B cell (primary cell): ENCODE results near the gene CSTF2. TPM values are rescaled to one million over a fixed set of nuclear protein-coding genes. Genes with fewer than 3 reads are reported as not detected.
A peak's percentile ranks its signal among the peaks of the same experiment; 100 is the strongest.
"Not testable (repeated sequence)": the region's sequence is repeated elsewhere in the genome, so short reads cannot be mapped to it uniquely, and the experiment has no call there.

Experiments
- ATAC-seq: fragments of 200-7000 bp; cut with Tn5 transposase; one replicate; pipeline ENCODE4 v1.10.0; 2021; ENCODE audit warnings: low read depth, mild to moderate bottlenecking, moderate number of reproducible peaks, moderate library complexity
- CTCF ChIA-PET: fragments of 350-600 bp; sonication (Branson Sonifier 250); formaldehyde crosslinking; loops from one replicate; lab custom pipeline; 2021; ENCODE audit warnings: antibody characterized with exemption, inconsistent platforms; lab: Charles Lee
- POLR2A ChIA-PET: fragments of 350-600 bp; sonication (Branson Sonifier 250); formaldehyde crosslinking; loops from one replicate; lab custom pipeline; 2021; ENCODE audit warnings: antibody characterized with exemption; lab: Charles Lee
- DNase-seq: peaks from one replicate; pipeline ENCODE4 v3.0.0; 2013
- H2AFZ ChIP-seq: 2 replicates; pipeline ENCODE4 v1.6.1; 2012; ENCODE audit warnings: mild to moderate bottlenecking, low read depth, low read length; ENCODE audit not compliant: insufficient read depth, poor library complexity, severe bottlenecking
- H3K27ac ChIP-seq, 2 donors: 1 replicate in 1 of 2; 2 replicates in 1 of 2; pipeline ENCODE4 v1.5.1; 2012 to 2013; ENCODE audit warnings: low read length in 2 of 2, mild to moderate bottlenecking in 2 of 2, moderate library complexity in 1 of 2
- H3K27me3 ChIP-seq, 4 experiments: fragments of 200-600 bp in 1 of 4; sonication (generic) in 1 of 4; replicated peaks in 1 of 4; 1 replicate in 2 of 4; 2 replicates in 2 of 4; pipeline versions ENCODE4 v1.6.1 to v1.7.0; 2013 to 2016; ENCODE audit warnings: low read length in 3 of 4, mild to moderate bottlenecking in 2 of 4, mixed read lengths in 1 of 4, moderate library complexity in 1 of 4; ENCODE audit not compliant: insufficient read depth in 4 of 4, control insufficient read depth in 3 of 4; ENCODE audit errors: control extremely low read depth in 1 of 4
- H3K36me3 ChIP-seq, 2 experiments: replicated peaks in 1 of 2; 1 replicate in 1 of 2; 2 replicates in 1 of 2; pipeline versions ENCODE4 v1.6.1 to v1.7.1; 2013; ENCODE audit warnings: low read length in 1 of 2; ENCODE audit not compliant: insufficient read depth in 2 of 2, control insufficient read depth in 1 of 2; ENCODE audit errors: control extremely low read depth in 1 of 2, extremely low read depth in 1 of 2
- H3K4me1 ChIP-seq, 2 donors: fragments of 200-600 bp in 1 of 2; sonication (generic) in 1 of 2; 1 replicate in 1 of 2; 2 replicates in 1 of 2; pipeline versions ENCODE4 v1.5.1 to v1.6.1; 2013 to 2017; ENCODE audit warnings: low read length in 2 of 2; ENCODE audit not compliant: control insufficient read depth in 2 of 2, insufficient read depth in 2 of 2
- H3K4me2 ChIP-seq: replicated peaks from 2 replicates; pipeline ENCODE3; 2012; ENCODE audit warnings: mild to moderate bottlenecking, low read depth, low read length; ENCODE audit not compliant: poor library complexity, severe bottlenecking
- H3K4me3 ChIP-seq, 5 experiments: fragments of 200-600 bp in 1 of 5; sonication (generic) in 1 of 5; 1 replicate in 3 of 5; 2 replicates in 2 of 5; pipeline versions ENCODE4 v1.5.1 to v1.7.0; 2011 to 2016; ENCODE audit warnings: low read length in 4 of 5, mild to moderate bottlenecking in 4 of 5, low read depth in 2 of 5, control low read depth in 1 of 5, moderate library complexity in 1 of 5; ENCODE audit not compliant: insufficient read depth in 1 of 5; ENCODE audit errors: control extremely low read depth in 1 of 5, extremely low read depth in 1 of 5
- H3K79me2 ChIP-seq: fragments of 200-600 bp; sonication (generic); one replicate; pipeline ENCODE4 v1.6.0; 2016; ENCODE audit warnings: low read length; ENCODE audit not compliant: control insufficient read depth, insufficient read depth
- H3K9ac ChIP-seq: fragments of 200-600 bp; sonication (generic); 2 replicates; pipeline ENCODE4 v1.6.1; 2017; ENCODE audit warnings: mild to moderate bottlenecking, low read length, moderate library complexity
- H3K9me3 ChIP-seq, 3 donors: one replicate each; pipeline versions ENCODE4 v1.6.1 to v1.7.1; 2013; ENCODE audit warnings: low read length in 2 of 3; ENCODE audit not compliant: control insufficient read depth in 2 of 3, insufficient read depth in 1 of 3; ENCODE audit errors: control extremely low read depth in 1 of 3
- H4K20me1 ChIP-seq: 2 replicates; pipeline ENCODE4 v1.6.0; 2012; ENCODE audit warnings: mild to moderate bottlenecking, low read length; ENCODE audit not compliant: insufficient read depth, control insufficient read depth, poor library complexity, severe bottlenecking
- H3K27ac Mint-ChIP-seq: one replicate; pipeline ENCODE4 v1.8.0; 2021; ENCODE audit warnings: mixed read lengths
- H3K27me3 Mint-ChIP-seq: one replicate; pipeline ENCODE4 v1.8.0; 2021; ENCODE audit warnings: mixed read lengths
- H3K4me1 Mint-ChIP-seq: one replicate; pipeline ENCODE4 v1.8.0; 2021; ENCODE audit warnings: mixed read lengths
- H3K4me3 Mint-ChIP-seq: one replicate; pipeline ENCODE4 v1.8.0; 2021; ENCODE audit warnings: mixed read lengths
- H3K9me3 Mint-ChIP-seq: one replicate; pipeline ENCODE4 v1.8.0; 2022; ENCODE audit warnings: mixed read lengths; ENCODE audit not compliant: insufficient read depth
- EZH2 ChIP-seq: IDR thresholded peaks from 2 replicates; pipeline ENCODE4 v1.6.1; 2012; ENCODE audit warnings: borderline replicate concordance, low read depth, mild to moderate bottlenecking, moderate library complexity, low read length; ENCODE audit not compliant: insufficient read depth, poor library complexity, severe bottlenecking
- WGBS: methylation state at CpG from one replicate; pipeline ENCODE4 v1.1.5; 2013; ENCODE audit warnings: missing lambda C conversion rate; ENCODE audit not compliant: insufficient coverage; 5-methylcytosine and 5-hydroxymethylcytosine counted together
- intact Hi-C: fragments of 100-400 bp; cut with micrococcal nuclease; formaldehyde crosslinking; loops from one replicate; pipeline ENCODE4 v1.10.0; 2022
- polyA minus RNA-seq: library from RNA; depleted of rRNA, polyadenylated mRNA; stranded (reverse); fragments of >200 nt; gene quantifications from 2 replicates; pipeline ENCODE4 v1.2.3, GENCODE V29; 2012
- polyA plus RNA-seq: library from polyadenylated mRNA; depleted of rRNA; stranded (reverse); fragments of >200 nt; gene quantifications from 2 replicates; pipeline ENCODE4 v1.2.3, GENCODE V29; 2012
- total RNA-seq, 2 donors: library from RNA; stranded (reverse); fragments of 120-200 nt in 1 of 2; gene quantifications; 1 replicate in 1 of 2; 2 replicates in 1 of 2; pipeline versions ENCODE4 v1.2.3 to v1.2.4, GENCODE V29; 2013 to 2022
- TF ChIP-seq, protein P1 (sequence below): fragments of 200-600 bp; IDR thresholded peaks from one replicate; pipeline ENCODE4 v1.8.0; 2022; ENCODE audit warnings: antibody characterized with exemption, mild to moderate bottlenecking

The CSTF2 gene
- total RNA-seq (14.6 and 16.4 TPM in 2 replicates), polyA plus RNA-seq (7.0 and 7.5 TPM in 2 replicates), polyA minus RNA-seq (8.2 and 9.5 TPM in 2 replicates)
- total RNA-seq (2013) = 10.9 TPM

- under 1% methylated on average over 35 of the region's 49 CpGs for WGBS
- peak within 1 kb of the TSS; percentile 76 to 89 for H3K27ac ChIP-seq
- peak within 1 kb of the TSS; percentile 81 for H3K27ac Mint-ChIP-seq
- H3K27me3 ChIP-seq = peaks cover 0 to 2% (median 0%) of the 10 kb centered on the region in 4 experiments
- peaks cover 0 to 11% of the 10 kb centered on the region in 2 experiments for H3K36me3 ChIP-seq
- peak within 1 kb of the TSS; percentile 81 for H2AFZ ChIP-seq
- ATAC-seq = peak; percentile 95
- H3K79me2 ChIP-seq = no peaks in the 10 kb centered on the region
- peaks cover 0 to 8% of the 10 kb centered on the region in 2 donors for H3K4me1 ChIP-seq
- peak; percentile 88 for DNase-seq
- H3K4me1 Mint-ChIP-seq = peaks cover 10% of the 10 kb centered on the region
- no peaks in the 10 kb centered on the region for H4K20me1 ChIP-seq
- H3K9me3 Mint-ChIP-seq = no peaks in the 10 kb centered on the region
- POLR2A ChIA-PET = no interaction called here
- peaks cover 12% of the 10 kb centered on the region for H3K27me3 Mint-ChIP-seq
- no peak for TF ChIP-seq EZH2
- TF ChIP-seq, protein P1, sequence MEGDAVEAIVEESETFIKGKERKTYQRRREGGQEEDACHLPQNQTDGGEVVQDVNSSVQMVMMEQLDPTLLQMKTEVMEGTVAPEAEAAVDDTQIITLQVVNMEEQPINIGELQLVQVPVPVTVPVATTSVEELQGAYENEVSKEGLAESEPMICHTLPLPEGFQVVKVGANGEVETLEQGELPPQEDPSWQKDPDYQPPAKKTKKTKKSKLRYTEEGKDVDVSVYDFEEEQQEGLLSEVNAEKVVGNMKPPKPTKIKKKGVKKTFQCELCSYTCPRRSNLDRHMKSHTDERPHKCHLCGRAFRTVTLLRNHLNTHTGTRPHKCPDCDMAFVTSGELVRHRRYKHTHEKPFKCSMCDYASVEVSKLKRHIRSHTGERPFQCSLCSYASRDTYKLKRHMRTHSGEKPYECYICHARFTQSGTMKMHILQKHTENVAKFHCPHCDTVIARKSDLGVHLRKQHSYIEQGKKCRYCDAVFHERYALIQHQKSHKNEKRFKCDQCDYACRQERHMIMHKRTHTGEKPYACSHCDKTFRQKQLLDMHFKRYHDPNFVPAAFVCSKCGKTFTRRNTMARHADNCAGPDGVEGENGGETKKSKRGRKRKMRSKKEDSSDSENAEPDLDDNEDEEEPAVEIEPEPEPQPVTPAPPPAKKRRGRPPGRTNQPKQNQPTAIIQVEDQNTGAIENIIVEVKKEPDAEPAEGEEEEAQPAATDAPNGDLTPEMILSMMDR = no peak
- H3K4me2 ChIP-seq = peak within 1 kb of the TSS; percentile 70
- H3K4me3 Mint-ChIP-seq = peak within 1 kb of the TSS; percentile 88
- no peaks in the 10 kb centered on the region for H3K9me3 ChIP-seq
- CTCF ChIA-PET = no interaction called here
- H3K4me3 ChIP-seq = peak within 1 kb of the TSS; percentile 64 to 81 (median 72)
- intact Hi-C loops = loop anchor here (1.0 to 10.0 kb wide), 3 partner anchors 105 to 277 kb away; partner anchors contain the start of genes TRMT2B and XKRX
- H3K9ac ChIP-seq = peak within 1 kb of the TSS; percentile 67
Measured at GRCh38 chrX:100819837-100820666, at the start of gene CSTF2. Gene CSTF2 (plus strand): TSS chrX:100820391. CDS start chrX:100820417, 26 bp downstream.

GRCh38 chrX:100796371-100796770, 23.8 kb upstream of the CSTF2 start:
- H3K27ac Mint-ChIP-seq, H3K79me2 ChIP-seq, H3K9me3 ChIP-seq, H3K4me2 ChIP-seq, H3K4me1 ChIP-seq, H3K4me3 ChIP-seq, ATAC-seq, H3K4me1 Mint-ChIP-seq, DNase-seq, H3K36me3 ChIP-seq, POLR2A ChIA-PET, H3K9me3 Mint-ChIP-seq, intact Hi-C loops, CTCF ChIA-PET, H3K27me3 ChIP-seq, H3K4me3 Mint-ChIP-seq, H4K20me1 ChIP-seq, H3K27me3 Mint-ChIP-seq, H2AFZ ChIP-seq, H3K9ac ChIP-seq, H3K27ac ChIP-seq: not testable (repeated sequence)
- no CpG with 5 or more reads among the region's 7 CpGs for WGBS
